ENCODE data around the gene NMT1. TPM values are rescaled to one million over a fixed set of nuclear protein-coding genes. Genes with fewer than 3 reads are reported as not detected.

Gene NMT1
- total and polyA plus RNA-seq, 2 experiments from 2014 or later: 71.2 to 126 TPM

- WGBS (ENCODE audit: low lambda C conversion rate, missing lambda C conversion rate): 87% methylated on average over 11 of the region's 11 CpGs
- no peaks in the 10 kb centered on the region for H3K27me3 ChIP-seq
- H3K27ac ChIP-seq: no peak overlapping the region
- TF ChIP-seq EZH2 (IDR thresholded peaks at IDR 0.05; ENCODE audit: borderline replicate concordance) (no peak), EZH2phosphoT487 (IDR thresholded peaks at IDR 0.05; ENCODE audit: low read depth, severe bottlenecking, unreplicated experiment) (no peak)
- TF ChIP-seq, protein P1, sequence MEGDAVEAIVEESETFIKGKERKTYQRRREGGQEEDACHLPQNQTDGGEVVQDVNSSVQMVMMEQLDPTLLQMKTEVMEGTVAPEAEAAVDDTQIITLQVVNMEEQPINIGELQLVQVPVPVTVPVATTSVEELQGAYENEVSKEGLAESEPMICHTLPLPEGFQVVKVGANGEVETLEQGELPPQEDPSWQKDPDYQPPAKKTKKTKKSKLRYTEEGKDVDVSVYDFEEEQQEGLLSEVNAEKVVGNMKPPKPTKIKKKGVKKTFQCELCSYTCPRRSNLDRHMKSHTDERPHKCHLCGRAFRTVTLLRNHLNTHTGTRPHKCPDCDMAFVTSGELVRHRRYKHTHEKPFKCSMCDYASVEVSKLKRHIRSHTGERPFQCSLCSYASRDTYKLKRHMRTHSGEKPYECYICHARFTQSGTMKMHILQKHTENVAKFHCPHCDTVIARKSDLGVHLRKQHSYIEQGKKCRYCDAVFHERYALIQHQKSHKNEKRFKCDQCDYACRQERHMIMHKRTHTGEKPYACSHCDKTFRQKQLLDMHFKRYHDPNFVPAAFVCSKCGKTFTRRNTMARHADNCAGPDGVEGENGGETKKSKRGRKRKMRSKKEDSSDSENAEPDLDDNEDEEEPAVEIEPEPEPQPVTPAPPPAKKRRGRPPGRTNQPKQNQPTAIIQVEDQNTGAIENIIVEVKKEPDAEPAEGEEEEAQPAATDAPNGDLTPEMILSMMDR (IDR thresholded peaks at IDR 0.05; ENCODE audit: poor library complexity): no peak
- H2AFZ ChIP-seq: no peak overlapping the region
- H3K79me2 ChIP-seq: peaks cover 4% of the 10 kb centered on the region
- no peaks in the 10 kb centered on the region for H3K9me2 ChIP-seq (replicated peaks; ENCODE audit: insufficient read depth)
- no peak overlapping the region for H3K4me2 ChIP-seq
- H3K36me3 ChIP-seq (replicated peaks; ENCODE audit: insufficient read depth, low read depth): no peaks in the 10 kb centered on the region
- no peak for DNase-seq (ENCODE audit: low spot score)
- no peaks in the 10 kb centered on the region for H3K9me3 ChIP-seq (ENCODE audit: low read depth)
- H3K4me3 ChIP-seq: no peak overlapping the region
- H3K4me1 ChIP-seq (ENCODE audit: insufficient read depth): peaks cover 7% of the 10 kb centered on the region
- H4K20me1 ChIP-seq (ENCODE audit: insufficient read depth, poor library complexity, severe bottlenecking): no peaks in the 10 kb centered on the region
Observed at GRCh38 chr17:45137561-45138305, 76.6 kb downstream of the NMT1 start.

- no peaks in the 10 kb centered on the region for H3K9me2 ChIP-seq (replicated peaks; ENCODE audit: insufficient read depth)
- peaks cover 15% of the 10 kb centered on the region for H3K4me1 ChIP-seq (ENCODE audit: insufficient read depth)
- WGBS (ENCODE audit: low lambda C conversion rate, missing lambda C conversion rate): 81% methylated on average over 10 of the region's 14 CpGs
- H3K27ac ChIP-seq: no peak overlapping the region
- no peaks in the 10 kb centered on the region for H3K36me3 ChIP-seq (replicated peaks; ENCODE audit: insufficient read depth, low read depth)
- H3K4me3 ChIP-seq: no peak overlapping the region
- no peaks in the 10 kb centered on the region for H3K9me3 ChIP-seq (ENCODE audit: low read depth)
- no peaks in the 10 kb centered on the region for H4K20me1 ChIP-seq (ENCODE audit: insufficient read depth, poor library complexity, severe bottlenecking)
- H2AFZ ChIP-seq: no peak overlapping the region
- no peak for TF ChIP-seq EZH2phosphoT487 (IDR thresholded peaks at IDR 0.05; ENCODE audit: low read depth, severe bottlenecking, unreplicated experiment)
- TF ChIP-seq EZH2 (IDR thresholded peaks at IDR 0.05; ENCODE audit: borderline replicate concordance): no peak
- TF ChIP-seq, protein P1 (IDR thresholded peaks at IDR 0.05; ENCODE audit: poor library complexity): no peak
- no peak overlapping the region for H3K4me2 ChIP-seq
- DNase-seq (ENCODE audit: low spot score): no peak
- peaks cover 4% of the 10 kb centered on the region for H3K79me2 ChIP-seq
- no peaks in the 10 kb centered on the region for H3K27me3 ChIP-seq
Observed at GRCh38 chr17:45138911-45139532, 77.9 kb downstream of the NMT1 start.

DNA sequence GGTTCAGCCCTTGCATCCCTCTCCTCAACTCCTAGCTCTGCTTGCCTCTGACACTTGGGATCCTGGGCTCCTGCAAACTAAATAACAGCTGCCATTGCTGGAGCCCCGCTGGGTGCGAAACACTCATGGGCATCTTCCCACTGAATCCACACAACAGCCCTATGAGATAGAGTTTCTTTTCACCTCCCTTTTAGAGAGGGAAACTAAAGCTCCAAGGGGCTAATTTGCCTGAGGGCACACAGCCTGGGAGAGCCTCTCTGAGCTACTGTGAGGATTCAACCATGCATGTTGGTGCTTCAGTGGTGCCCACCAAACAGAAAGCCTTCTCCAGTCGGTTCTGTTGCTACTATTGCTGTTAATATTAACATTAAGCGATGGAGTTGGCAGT is 78.4 kb downstream of the NMT1 start:
- Histone ChIP-seq H4K20me1 (ENCODE audit: insufficient read depth, poor library complexity, severe bottlenecking) (no peaks in the 10 kb centered on the region), H3K9me3 (ENCODE audit: low read depth) (no peaks in the 10 kb centered on the region), H3K4me3 (no peak overlapping the region), H3K27me3 (no peaks in the 10 kb centered on the region), H2AFZ (no peak overlapping the region), H3K9me2 (replicated peaks; ENCODE audit: insufficient read depth) (no peaks in the 10 kb centered on the region), H3K79me2 (peaks cover 4% of the 10 kb centered on the region), H3K36me3 (replicated peaks; ENCODE audit: insufficient read depth, low read depth) (no peaks in the 10 kb centered on the region), H3K4me1 (ENCODE audit: insufficient read depth) (peaks cover 20% of the 10 kb centered on the region), H3K27ac (no peak overlapping the region), H3K4me2 (no peak overlapping the region)
- no peak for DNase-seq (ENCODE audit: low spot score)
- WGBS (ENCODE audit: low lambda C conversion rate, missing lambda C conversion rate): 86% methylated on average over 4 of the region's 4 CpGs
- TF ChIP-seq, protein P1 (IDR thresholded peaks at IDR 0.05; ENCODE audit: poor library complexity): no peak
- TF ChIP-seq EZH2 (IDR thresholded peaks at IDR 0.05; ENCODE audit: borderline replicate concordance) (no peak), EZH2phosphoT487 (IDR thresholded peaks at IDR 0.05; ENCODE audit: low read depth, severe bottlenecking, unreplicated experiment) (no peak)
